Keratinocyte (primary cell): ENCODE data around the gene UQCRC1. TPM values are rescaled to one million over a fixed set of nuclear protein-coding genes. Genes with fewer than 3 reads are reported as not detected.

Experiments
- DNase-seq: peaks from one replicate; pipeline ENCODE4 v3.0.0-alpha.2; 2011; ENCODE audit warnings: low read depth, missing footprints, low spot score
- FAIRE-seq: peaks from 2 replicates; lab custom pipeline; 2011; peaks lifted over from hg19 to GRCh38; lab: Jason Lieb, UNC
- H2AFZ ChIP-seq: 2 replicates; pipeline ENCODE4 v1.6.0; 2012; ENCODE audit warnings: low read length, control low read depth, inconsistent platforms; ENCODE audit not compliant: control insufficient read depth
- H3K27ac ChIP-seq: 2 replicates; pipeline ENCODE4 v1.5.1; 2011; ENCODE audit warnings: low read length; ENCODE audit not compliant: control insufficient read depth, insufficient read depth
- H3K27me3 ChIP-seq: 3 replicates; pipeline ENCODE4 v1.6.0; 2011; ENCODE audit warnings: low read length; ENCODE audit not compliant: control insufficient read depth, insufficient read depth; ENCODE audit errors: extremely low read depth
- H3K36me3 ChIP-seq, 2 experiments: 2 replicates in 1 of 2; 3 replicates in 1 of 2; pipeline ENCODE4 v1.5.1; 2011; ENCODE audit warnings: low read length in 2 of 2, mild to moderate bottlenecking in 1 of 2; ENCODE audit not compliant: control insufficient read depth in 2 of 2, insufficient read depth in 2 of 2; ENCODE audit errors: extremely low read depth in 1 of 2
- H3K4me1 ChIP-seq: 3 replicates; pipeline ENCODE4 v1.5.1; 2011; ENCODE audit warnings: low read length; ENCODE audit not compliant: control insufficient read depth, insufficient read depth; ENCODE audit errors: extremely low read depth
- H3K4me2 ChIP-seq: 3 replicates; pipeline ENCODE4 v1.6.0; 2011; ENCODE audit warnings: low read depth, low read length; ENCODE audit not compliant: control insufficient read depth, insufficient read depth; ENCODE audit errors: extremely low read depth
- H3K4me3 ChIP-seq, 3 experiments: fragments of 200-600 bp in 1 of 3; sonication (generic) in 1 of 3; 2 replicates in 2 of 3; 3 replicates in 1 of 3; pipeline ENCODE4 v1.5.1; 2011 to 2016; ENCODE audit warnings: low read length in 3 of 3, mild to moderate bottlenecking in 3 of 3, control low read depth in 2 of 3, inconsistent platforms in 1 of 3, low read depth in 1 of 3, mixed read lengths in 1 of 3, mixed run types in 1 of 3, moderate library complexity in 1 of 3; ENCODE audit not compliant: control insufficient read depth in 2 of 3, insufficient read depth in 2 of 3; ENCODE audit errors: extremely low read depth in 1 of 3
- H3K79me2 ChIP-seq: 2 replicates; pipeline ENCODE4 v1.6.0; 2012; ENCODE audit warnings: low read length; ENCODE audit not compliant: control insufficient read depth, insufficient read depth
- H3K9ac ChIP-seq: 3 replicates; pipeline ENCODE4 v1.6.0; 2011; ENCODE audit warnings: low read length; ENCODE audit not compliant: control insufficient read depth, insufficient read depth; ENCODE audit errors: extremely low read depth
- H3K9me1 ChIP-seq: 3 replicates; pipeline ENCODE4 v1.6.0; 2011; ENCODE audit warnings: low read length; ENCODE audit not compliant: control insufficient read depth, insufficient read depth; ENCODE audit errors: extremely low read depth
- H3K9me3 ChIP-seq: 2 replicates; pipeline ENCODE4 v1.5.1; 2012; ENCODE audit warnings: low read depth, low read length; ENCODE audit not compliant: control insufficient read depth
- H4K20me1 ChIP-seq: 3 replicates; pipeline ENCODE4 v1.6.0; 2011; ENCODE audit warnings: low read length; ENCODE audit not compliant: control insufficient read depth, insufficient read depth; ENCODE audit errors: extremely low read depth
- EZH2 ChIP-seq: IDR thresholded peaks from one replicate; pipeline ENCODE4 v1.6.1; 2012; ENCODE audit warnings: inconsistent platforms, mild to moderate bottlenecking, low read length, moderate library complexity
- dilution Hi-C: fragments of 300-500 bp; cut with MboI; formaldehyde crosslinking; loops from one replicate; pipeline ENCODE4 v1.7.0; 2020; ENCODE audit warnings: low sequenced_read_pairs; ENCODE audit not compliant: extremely low pct_ligation_motif_present
- polyA plus RNA-seq, 5 experiments: library from polyadenylated mRNA; depleted of rRNA in 3 of 5; stranded (reverse) in 3 of 5; stranded (forward) in 1 of 5; unstranded in 1 of 5; fragments of >200 nt; gene quantifications; 1 replicate in 1 of 5; 2 replicates in 3 of 5; 3 replicates in 1 of 5; pipeline versions ENCODE4 v1.2.1 to v1.2.3, GENCODE V29; 2011 to 2012; ENCODE audit warnings: missing spikeins in 2 of 5, low read depth in 1 of 5, low replicate concordance in 1 of 5
- TF ChIP-seq, protein P1 (sequence below), 3 experiments: IDR thresholded peaks in 1 of 3; conservative IDR thresholded peaks in 1 of 3; optimal IDR thresholded peaks in 1 of 3; 2 replicates in 2 of 3; 3 replicates in 1 of 3; pipeline versions ENCODE3 to v1.5.1; 2011; ENCODE audit warnings: low read length in 3 of 3, mild to moderate bottlenecking in 3 of 3, moderate library complexity in 2 of 3, control low read depth in 1 of 3, inconsistent platforms in 1 of 3; ENCODE audit not compliant: insufficient read depth in 2 of 3; ENCODE audit errors: extremely low read depth in 1 of 3

UQCRC1 gene
- polyA plus RNA-seq, 1 donor (not counting 4 experiments of a cell fraction or from before 2014, with no cell fraction given): 440 TPM

DNA sequence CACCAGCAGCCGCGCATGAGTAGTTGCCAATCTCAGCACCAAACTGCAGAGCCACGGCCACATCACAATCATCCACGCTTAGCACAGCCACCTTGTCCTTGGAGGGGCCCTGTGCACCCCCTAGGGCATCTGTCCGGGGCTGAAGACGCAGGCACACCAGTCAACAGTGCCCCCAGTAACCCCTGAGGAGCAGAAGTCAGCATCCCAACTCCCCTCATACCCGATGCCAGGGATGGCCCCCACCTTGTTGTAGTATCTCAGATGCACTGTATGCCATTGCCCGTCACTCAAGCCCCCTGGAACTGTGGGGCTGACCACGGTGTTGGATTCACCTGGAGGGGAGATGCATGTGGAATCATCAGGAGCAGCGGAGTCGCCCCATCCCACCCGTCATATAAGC, 45.6 kb upstream of the UQCRC1 start:
- DNase-seq (no peak), FAIRE-seq (no peak)
- Histone ChIP-seq H3K4me1 (peaks cover 4% of the 10 kb centered on the region), H4K20me1 (no peaks in the 10 kb centered on the region), H3K4me2 (no peak overlapping the region), H3K27ac (no peak overlapping the region), H3K9ac (no peak overlapping the region), H3K9me1 (no peaks in the 10 kb centered on the region), H3K27me3 (peaks cover 5% of the 10 kb centered on the region), H3K9me3 (no peaks in the 10 kb centered on the region), H3K79me2 (no peaks in the 10 kb centered on the region), H2AFZ (no peak overlapping the region), H3K36me3 (no peaks in the 10 kb centered on the region), H3K4me3 (no peak overlapping the region)
- dilution Hi-C loops: no loop called here
- TF ChIP-seq, protein P1, sequence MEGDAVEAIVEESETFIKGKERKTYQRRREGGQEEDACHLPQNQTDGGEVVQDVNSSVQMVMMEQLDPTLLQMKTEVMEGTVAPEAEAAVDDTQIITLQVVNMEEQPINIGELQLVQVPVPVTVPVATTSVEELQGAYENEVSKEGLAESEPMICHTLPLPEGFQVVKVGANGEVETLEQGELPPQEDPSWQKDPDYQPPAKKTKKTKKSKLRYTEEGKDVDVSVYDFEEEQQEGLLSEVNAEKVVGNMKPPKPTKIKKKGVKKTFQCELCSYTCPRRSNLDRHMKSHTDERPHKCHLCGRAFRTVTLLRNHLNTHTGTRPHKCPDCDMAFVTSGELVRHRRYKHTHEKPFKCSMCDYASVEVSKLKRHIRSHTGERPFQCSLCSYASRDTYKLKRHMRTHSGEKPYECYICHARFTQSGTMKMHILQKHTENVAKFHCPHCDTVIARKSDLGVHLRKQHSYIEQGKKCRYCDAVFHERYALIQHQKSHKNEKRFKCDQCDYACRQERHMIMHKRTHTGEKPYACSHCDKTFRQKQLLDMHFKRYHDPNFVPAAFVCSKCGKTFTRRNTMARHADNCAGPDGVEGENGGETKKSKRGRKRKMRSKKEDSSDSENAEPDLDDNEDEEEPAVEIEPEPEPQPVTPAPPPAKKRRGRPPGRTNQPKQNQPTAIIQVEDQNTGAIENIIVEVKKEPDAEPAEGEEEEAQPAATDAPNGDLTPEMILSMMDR (optimal IDR thresholded peaks at IDR 0.05 in 1 of 3, IDR thresholded peaks at IDR 0.05 in 1 of 3, conservative IDR thresholded peaks at IDR 0.05 in 1 of 3; ENCODE audit: extremely low read depth in 1 of 3, insufficient read depth in 2 of 3, low read length in 3 of 3): no peak
- TF ChIP-seq EZH2: no peak

DNA sequence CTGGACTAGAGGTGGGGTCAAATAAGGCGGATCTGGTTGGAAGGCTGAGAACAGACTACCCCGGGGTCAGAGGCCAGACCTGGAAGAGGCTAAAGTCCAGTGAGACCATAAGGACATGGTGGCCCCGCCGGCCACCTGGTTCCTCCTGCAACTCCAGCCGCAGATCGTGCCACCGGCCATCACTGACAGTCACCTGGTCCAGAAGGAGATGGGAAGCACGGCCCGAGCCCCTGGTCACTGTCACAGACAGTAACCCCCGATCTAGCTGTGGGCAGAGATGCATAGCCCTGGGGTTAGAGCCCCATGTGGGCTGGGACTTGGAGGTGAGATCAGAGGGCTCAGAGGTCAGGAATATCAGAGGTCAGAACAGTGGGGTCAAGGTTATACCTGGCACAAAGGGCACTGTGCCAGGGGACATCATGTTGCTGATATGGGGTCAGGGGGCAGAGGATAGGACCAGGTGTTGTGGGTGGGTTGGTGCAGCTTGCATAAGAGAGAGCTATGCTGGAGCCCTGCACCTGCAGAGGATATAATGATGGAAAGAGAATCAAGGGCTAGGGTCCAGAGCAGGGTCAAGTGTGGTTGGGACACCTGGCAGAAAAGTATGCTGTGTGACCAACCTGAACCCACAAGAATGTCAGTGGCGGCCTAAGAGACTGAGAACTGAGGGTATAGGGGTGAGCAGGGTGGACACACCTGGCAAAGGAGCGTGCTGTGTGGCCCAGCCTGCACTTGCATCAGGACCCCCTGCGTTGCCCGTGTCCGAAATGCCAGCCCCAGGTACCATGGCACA, 43.7 kb upstream of the UQCRC1 start:
- H4K20me1 ChIP-seq: no peaks in the 10 kb centered on the region
- no peaks in the 10 kb centered on the region for H3K9me3 ChIP-seq
- peaks cover 5% of the 10 kb centered on the region for H3K27me3 ChIP-seq
- dilution Hi-C loops: no loop called here
- H3K4me3 ChIP-seq: no peak overlapping the region
- H2AFZ ChIP-seq: no peak overlapping the region
- H3K36me3 ChIP-seq: no peaks in the 10 kb centered on the region
- FAIRE-seq: no peak
- TF ChIP-seq, protein P1 (optimal IDR thresholded peaks at IDR 0.05 in 1 of 3, IDR thresholded peaks at IDR 0.05 in 1 of 3, conservative IDR thresholded peaks at IDR 0.05 in 1 of 3; ENCODE audit: extremely low read depth in 1 of 3, insufficient read depth in 2 of 3, low read length in 3 of 3): no peak
- no peak for TF ChIP-seq EZH2
- no peak overlapping the region for H3K4me2 ChIP-seq
- no peak for DNase-seq
- no peak overlapping the region for H3K9ac ChIP-seq
- no peak overlapping the region for H3K27ac ChIP-seq
- H3K79me2 ChIP-seq: no peaks in the 10 kb centered on the region
- H3K9me1 ChIP-seq: no peaks in the 10 kb centered on the region
- H3K4me1 ChIP-seq: peaks cover 4% of the 10 kb centered on the region
